Spleen (tissue), 11 donors: ENCODE results near the gene PTEN. TPM values are rescaled to one million over a fixed set of nuclear protein-coding genes. Genes with fewer than 3 reads are reported as not detected.

Experiments
- DNase-seq: peaks from one replicate; pipeline ENCODE4 v3.0.0-alpha.2; 2020
- H3K27ac ChIP-seq, 8 donors: fragments of 200-600 bp; sonication (generic) in 7 of 8; 1 replicate in 4 of 8; 2 replicates in 4 of 8; pipeline versions ENCODE4 v1.5.0 to v1.8.0; 2016 to 2021; ENCODE audit warnings: inconsistent platforms in 4 of 8, mild to moderate bottlenecking in 4 of 8, moderate library complexity in 1 of 8
- H3K27me3 ChIP-seq, 7 donors: fragments of 200-600 bp; sonication (generic) in 6 of 7; replicated peaks in 1 of 7; 1 replicate in 4 of 7; 2 replicates in 3 of 7; pipeline versions ENCODE4 v1.5.0 to v1.8.0; 2016 to 2021; ENCODE audit warnings: inconsistent platforms in 3 of 7, mild to moderate bottlenecking in 1 of 7
- H3K36me3 ChIP-seq, 6 donors: fragments of 200-600 bp; sonication (generic) in 5 of 6; 1 replicate in 4 of 6; 2 replicates in 2 of 6; pipeline versions ENCODE4 v1.5.0 to v1.8.0; 2016 to 2021; ENCODE audit warnings: inconsistent platforms in 2 of 6
- H3K4me1 ChIP-seq, 6 donors: fragments of 200-600 bp; sonication (generic) in 5 of 6; 1 replicate in 3 of 6; 2 replicates in 3 of 6; pipeline versions ENCODE4 v1.5.0 to v1.8.0; 2016 to 2021; ENCODE audit warnings: inconsistent platforms in 3 of 6
- H3K4me3 ChIP-seq, 8 donors: fragments of 200-600 bp; sonication (generic) in 7 of 8; 1 replicate in 4 of 8; 2 replicates in 4 of 8; pipeline versions ENCODE4 v1.5.0 to v1.8.0; 2016 to 2021; ENCODE audit warnings: inconsistent platforms in 4 of 8, mild to moderate bottlenecking in 4 of 8, moderate library complexity in 2 of 8
- H3K9me3 ChIP-seq, 8 donors: fragments of 200-600 bp; sonication (generic) in 7 of 8; 1 replicate in 4 of 8; 2 replicates in 4 of 8; pipeline versions ENCODE4 v1.5.0 to v1.8.0; 2016 to 2021; ENCODE audit warnings: inconsistent platforms in 4 of 8
- POLR2A ChIP-seq, 3 donors: fragments of 450-650 bp; IDR thresholded peaks; one replicate each; pipeline ENCODE4 v1.5.1; 2017; ENCODE audit warnings: antibody characterized with exemption in 3 of 3, mild to moderate bottlenecking in 1 of 3
- POLR2AphosphoS5 ChIP-seq, 3 donors: sonication (generic); formaldehyde crosslinking; IDR thresholded peaks; one replicate each; pipeline ENCODE4 v1.5.1; 2017; ENCODE audit warnings: antibody characterized with exemption in 3 of 3
- WGBS, 5 donors: extraction: QIAGEN DNeasy Blood & Tissue Kit in 3 of 5; methylation state at CpG; one replicate each; pipeline versions ENCODE4 v1.1.5 to v1.1.7; 2013 to 2018; 5-methylcytosine and 5-hydroxymethylcytosine counted together
- intact Hi-C: fragments of 100-400 bp; cut with DNase I; formaldehyde crosslinking; loops from one replicate; pipeline ENCODE4 v1.15.0; 2023; ENCODE audit warnings: low total_unique reads
- polyA plus RNA-seq, 3 donors: library from polyadenylated mRNA; stranded (reverse); fragments of 200-250 nt; gene quantifications; one replicate each; pipeline ENCODE4 v1.2.1, GENCODE V29; 2013
- total RNA-seq, 7 donors: library from RNA; depleted of rRNA in 3 of 7; stranded (reverse); fragments of >200 nt in 3 of 7; fragmentation: NEBNext Ultra II Directional in 4 of 7; extraction: Animal tissue kit (Norgen Biotek cat#: 25700) in 4 of 7; gene quantifications; one replicate each; pipeline versions ENCODE4 v1.1.0 to v1.2.1, GENCODE V29; 2016 to 2021
- TF ChIP-seq, protein P1 (sequence below), 11 experiments: fragments of 200-600 bp in 7 of 11; fragments of 450-650 bp in 4 of 11; sonication (generic) in 4 of 11; IDR thresholded peaks in 8 of 11; conservative IDR thresholded peaks in 3 of 11; 1 replicate in 7 of 11; 2 replicates in 4 of 11; pipeline versions ENCODE4 v1.4.0 to v1.8.0; 2016 to 2021; ENCODE audit warnings: antibody characterized with exemption in 11 of 11, inconsistent platforms in 4 of 11, mild to moderate bottlenecking in 1 of 11
- donor health status: healthy with polysubstance abuse.
- donor health status: DM: no; HTN: no; CAD: no; lungs with moderate emphysema.
- donor health status: DM: no; HTN: no; CAD: no.
- donor health status: Bipolar disorder and iron deficiency.
- donor health status: healthy.
- donor health status: DM: no; HTN: no; CAD: no.
- donor health status: DM: yes; HTN: yes; CAD: no.

Gene PTEN
- total and polyA plus RNA-seq, 10 donors = 38.1 to 300 (median 200) TPM

DNA sequence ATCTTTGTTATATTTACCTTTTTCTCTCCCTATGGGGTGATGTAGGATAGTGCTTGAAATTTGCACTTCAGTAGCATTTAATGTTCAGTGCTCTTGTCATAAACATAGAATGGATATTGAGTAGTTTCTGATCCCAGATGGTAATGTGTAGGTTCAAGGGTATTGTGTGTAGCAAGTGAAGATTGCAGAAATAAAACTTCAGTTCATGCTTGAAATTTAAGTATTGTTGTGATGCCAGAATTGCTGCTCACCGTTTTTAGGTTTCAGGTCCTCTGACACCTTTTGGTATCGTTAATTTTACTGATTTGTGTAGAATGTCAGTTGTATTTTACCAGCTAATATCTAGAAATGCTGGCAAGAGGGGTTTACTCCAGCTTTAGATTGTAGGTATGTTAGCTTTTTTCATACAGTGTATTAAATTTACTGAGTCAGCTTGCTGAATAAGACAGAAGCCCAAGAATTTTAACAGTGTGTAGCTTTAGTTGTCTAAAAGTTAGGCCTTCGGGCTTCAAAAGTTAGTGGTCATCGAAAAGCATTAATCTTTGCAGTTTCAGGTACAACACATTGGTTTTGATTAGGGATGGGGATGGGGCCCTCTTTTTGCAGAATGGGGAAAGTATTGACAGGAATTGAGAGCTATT, 1.9 kb downstream of the PTEN start:
- Histone ChIP-seq H3K4me1 (peaks cover 32 to 68% (median 63%) of the 10 kb centered on the region in 6 donors), H3K36me3 (peaks cover 0 to 5% (median 0%) of the 10 kb centered on the region in 6 donors), H3K9me3 (no peaks in the 10 kb centered on the region), H3K27ac (peak overlapping the region; percentile 90 to 100 (median 99)), H3K4me3 (peak overlapping the region; percentile 83 to 96 (median 91)), H3K27me3 (no peaks in the 10 kb centered on the region)
- DNase-seq = no peak
- no peak for TF ChIP-seq POLR2AphosphoS5 (IDR thresholded peaks at IDR 0.05)
- TF ChIP-seq, protein P1, sequence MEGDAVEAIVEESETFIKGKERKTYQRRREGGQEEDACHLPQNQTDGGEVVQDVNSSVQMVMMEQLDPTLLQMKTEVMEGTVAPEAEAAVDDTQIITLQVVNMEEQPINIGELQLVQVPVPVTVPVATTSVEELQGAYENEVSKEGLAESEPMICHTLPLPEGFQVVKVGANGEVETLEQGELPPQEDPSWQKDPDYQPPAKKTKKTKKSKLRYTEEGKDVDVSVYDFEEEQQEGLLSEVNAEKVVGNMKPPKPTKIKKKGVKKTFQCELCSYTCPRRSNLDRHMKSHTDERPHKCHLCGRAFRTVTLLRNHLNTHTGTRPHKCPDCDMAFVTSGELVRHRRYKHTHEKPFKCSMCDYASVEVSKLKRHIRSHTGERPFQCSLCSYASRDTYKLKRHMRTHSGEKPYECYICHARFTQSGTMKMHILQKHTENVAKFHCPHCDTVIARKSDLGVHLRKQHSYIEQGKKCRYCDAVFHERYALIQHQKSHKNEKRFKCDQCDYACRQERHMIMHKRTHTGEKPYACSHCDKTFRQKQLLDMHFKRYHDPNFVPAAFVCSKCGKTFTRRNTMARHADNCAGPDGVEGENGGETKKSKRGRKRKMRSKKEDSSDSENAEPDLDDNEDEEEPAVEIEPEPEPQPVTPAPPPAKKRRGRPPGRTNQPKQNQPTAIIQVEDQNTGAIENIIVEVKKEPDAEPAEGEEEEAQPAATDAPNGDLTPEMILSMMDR (IDR thresholded peaks at IDR 0.05 in 8 of 11, conservative IDR thresholded peaks at IDR 0.05 in 3 of 11) = no peak
- no peak for TF ChIP-seq POLR2A (IDR thresholded peaks at IDR 0.05)
- WGBS, 5 donors = 2 to 3% (median 2%) methylated on average over 4 of the region's 4 CpGs
- intact Hi-C loops = loop anchor here (10.0 kb wide), 1 partner anchor 69 kb away; no protein-coding TSS in a partner anchor

DNA sequence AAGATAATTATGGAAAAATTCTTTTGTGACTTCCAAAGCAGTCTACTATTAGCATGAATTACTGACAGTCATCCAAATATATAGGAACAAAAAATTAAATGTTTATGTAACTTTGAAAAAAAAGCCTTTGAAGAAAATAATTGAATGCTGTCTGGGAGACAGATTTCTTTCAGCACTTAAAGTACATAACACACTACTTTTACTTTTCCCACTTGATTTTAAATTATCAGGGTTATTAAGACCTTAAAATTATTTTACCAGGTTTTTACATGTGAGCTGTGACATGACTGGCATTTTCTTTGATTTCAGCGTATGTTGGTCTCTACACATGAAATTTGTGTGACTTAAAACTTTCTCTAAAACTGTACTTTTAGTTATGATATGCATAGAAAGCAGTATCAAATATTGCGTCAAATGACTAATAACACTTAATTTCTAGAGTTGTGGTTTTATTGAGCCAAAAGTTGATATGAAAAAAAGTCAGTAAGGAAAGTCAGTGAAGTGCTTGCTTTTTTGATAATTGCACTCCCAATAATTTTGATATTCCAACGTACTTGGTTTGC, 3.1 kb downstream of the PTEN start:
- no peak for DNase-seq
- Histone ChIP-seq H3K27me3 (no peaks in the 10 kb centered on the region), H3K27ac (peak overlapping the region; percentile 64 to 100 (median 99)), H3K4me3 (peak overlapping the region; percentile 83 to 96 (median 91)), H3K36me3 (peaks cover 0 to 9% (median 0%) of the 10 kb centered on the region in 6 donors), H3K4me1 (peaks cover 36 to 68% (median 63%) of the 10 kb centered on the region in 6 donors), H3K9me3 (no peaks in the 10 kb centered on the region)
- WGBS, 5 donors = 1 to 6% (median 2%) methylated on average over 3 of the region's 3 CpGs
- no peak for TF ChIP-seq POLR2AphosphoS5 (IDR thresholded peaks at IDR 0.05)
- intact Hi-C loops = loop anchor here (10.0 kb wide), 1 partner anchor 68 kb away; no protein-coding TSS in a partner anchor

DNA sequence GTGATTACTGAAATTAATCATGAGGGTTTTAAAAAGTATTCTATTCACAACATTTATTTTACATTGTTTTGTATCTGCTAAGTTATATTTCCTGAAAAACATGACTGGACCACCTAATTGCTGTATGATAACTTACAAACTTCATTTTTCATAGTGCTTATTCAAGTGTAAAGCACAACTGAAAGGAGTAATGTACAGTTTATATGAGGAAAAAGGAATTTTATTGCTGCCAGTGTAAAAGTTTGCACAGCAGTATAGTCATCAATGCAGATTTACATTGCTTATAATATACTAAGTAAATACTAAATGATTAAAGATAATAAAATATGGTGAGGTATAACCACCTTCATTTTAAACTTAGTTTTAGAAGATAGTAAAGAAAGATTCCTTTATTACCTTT, 4.0 kb downstream of the PTEN start:
- Histone ChIP-seq H3K36me3 (peaks cover 0 to 17% (median 0%) of the 10 kb centered on the region in 6 donors), H3K27me3 (no peaks in the 10 kb centered on the region), H3K27ac (peak overlapping the region; percentile 64 to 100 (median 99)), H3K9me3 (no peaks in the 10 kb centered on the region), H3K4me3 (peak overlapping the region; percentile 83 to 96 (median 91)), H3K4me1 (peaks cover 40 to 73% (median 69%) of the 10 kb centered on the region in 6 donors)
- TF ChIP-seq, protein P1 (IDR thresholded peaks at IDR 0.05 in 8 of 11, conservative IDR thresholded peaks at IDR 0.05 in 3 of 11) = no peak
- TF ChIP-seq POLR2A (IDR thresholded peaks at IDR 0.05) = no peak
- no peak for TF ChIP-seq POLR2AphosphoS5 (IDR thresholded peaks at IDR 0.05)
- intact Hi-C loops = loop anchor here (10.0 kb wide), 1 partner anchor 67 kb away; no protein-coding TSS in a partner anchor
- no peak for DNase-seq

DNA sequence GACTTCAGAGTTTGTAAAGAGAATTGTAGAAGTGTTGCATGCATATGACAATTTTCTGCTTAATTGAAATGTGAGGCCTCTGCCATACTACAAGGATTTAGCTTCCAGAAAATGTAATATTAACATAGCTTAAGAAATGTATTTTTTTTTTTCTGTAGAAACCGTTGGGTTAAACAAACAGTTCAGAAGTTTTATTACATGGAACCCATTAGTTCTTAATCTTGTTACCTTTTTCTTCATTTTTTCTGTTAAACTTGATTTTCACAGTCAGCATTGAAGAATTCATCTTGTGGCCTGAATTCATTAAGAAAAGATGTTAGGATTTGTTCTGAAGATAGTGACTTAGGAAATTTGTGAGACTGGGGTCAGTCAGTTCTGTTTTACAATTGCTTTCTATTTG, 4.9 kb downstream of the PTEN start:
- no peaks in the 10 kb centered on the region for H3K27me3 ChIP-seq
- 5 to 23% (median 14%) methylated on average over 1 of the region's 1 CpG for WGBS, 5 donors
- no peak for DNase-seq
- H3K9me3 ChIP-seq = no peaks in the 10 kb centered on the region
- intact Hi-C loops = loop anchor here (10.0 kb wide), 1 partner anchor 67 kb away; no protein-coding TSS in a partner anchor
- no peak for TF ChIP-seq POLR2AphosphoS5 (IDR thresholded peaks at IDR 0.05)
- TF ChIP-seq, protein P1 (IDR thresholded peaks at IDR 0.05 in 8 of 11, conservative IDR thresholded peaks at IDR 0.05 in 3 of 11) = no peak
- no peak for TF ChIP-seq POLR2A (IDR thresholded peaks at IDR 0.05)
- H3K36me3 ChIP-seq = peaks cover 0 to 23% (median 0%) of the 10 kb centered on the region in 6 donors
- H3K4me1 ChIP-seq = peaks cover 41 to 81% (median 78%) of the 10 kb centered on the region in 6 donors
- H3K27ac ChIP-seq = peak overlapping the region in 7 of 8 donors; percentile 64 to 100 (median 99)
- peak overlapping the region; percentile 14 to 96 (median 91) for H3K4me3 ChIP-seq
